Calu3 (cell line): Measurements from ENCODE around the gene ACP5. TPM values are rescaled to one million over a fixed set of nuclear protein-coding genes. Genes with fewer than 3 reads are reported as not detected.
A peak's percentile ranks its signal among the peaks of the same experiment; 100 is the strongest.
"Not testable (repeated sequence)": the region's sequence is repeated elsewhere in the genome, so short reads cannot be mapped to it uniquely, and the experiment has no call there.

Experiments
- BruUV-seq: library from RNA; stranded (reverse); fragments of 400-500 nt; replicated peaks from 2 replicates; lab custom pipeline; 2021; lab: Mats Ljungman, UMichigan
- CTCF ChIA-PET: fragments of 300-600 bp; sonication (Branson Sonifier 250); formaldehyde crosslinking; loops from one replicate; lab custom pipeline; 2022; ENCODE audit warnings: antibody characterized with exemption; lab: Charles Lee
- DNase-seq: peaks from one replicate; pipeline ENCODE4 v3.0.0; 2022
- H3K27ac Mint-ChIP-seq: one replicate; pipeline ENCODE4 v1.8.0; 2022; ENCODE audit warnings: mixed read lengths; ENCODE audit not compliant: unreplicated experiment
- H3K27me3 Mint-ChIP-seq: one replicate; pipeline ENCODE4 v1.8.0; 2022; ENCODE audit warnings: mixed read lengths; ENCODE audit not compliant: unreplicated experiment
- H3K36me3 Mint-ChIP-seq: one replicate; pipeline ENCODE4 v1.8.0; 2022; ENCODE audit warnings: mild to moderate bottlenecking, moderate library complexity, mixed read lengths; ENCODE audit not compliant: insufficient read depth, unreplicated experiment
- H3K4me1 Mint-ChIP-seq: one replicate; pipeline ENCODE4 v1.8.0; 2022; ENCODE audit warnings: mild to moderate bottlenecking, low read depth, mixed read lengths; ENCODE audit not compliant: unreplicated experiment
- H3K4me3 Mint-ChIP-seq: one replicate; pipeline ENCODE4 v1.8.0; 2022; ENCODE audit warnings: mild to moderate bottlenecking, low read depth, moderate library complexity, mixed read lengths; ENCODE audit not compliant: unreplicated experiment
- H3K9me3 Mint-ChIP-seq: one replicate; pipeline ENCODE4 v1.8.0; 2022; ENCODE audit warnings: low read depth, mixed read lengths; ENCODE audit not compliant: unreplicated experiment
- CTCF ChIP-seq: fragments of 200-600 bp; IDR thresholded peaks from one replicate; pipeline ENCODE4 v1.8.0; 2022; ENCODE audit warnings: antibody characterized with exemption; ENCODE audit not compliant: unreplicated experiment
- intact Hi-C: fragments of 100-400 bp; cut with micrococcal nuclease; formaldehyde crosslinking; loops from one replicate; pipeline ENCODE4 v1.10.0; 2022; ENCODE audit not compliant: unreplicated experiment
- total RNA-seq: library from RNA; stranded (reverse); gene quantifications from 2 replicates; pipeline ENCODE4 v1.2.3, GENCODE V29; 2022

The ACP5 gene
- total RNA-seq, 1 experiment from 2014 or later, result 0.94 TPM

GRCh38 chr19:11606484-11606883 is 29.0 kb upstream of the ACP5 start:
- intact Hi-C loops, result no loop called here
- no peak for DNase-seq
- peaks cover 52% of the 10 kb centered on the region for H3K36me3 Mint-ChIP-seq
- H3K27ac Mint-ChIP-seq, result no peak overlapping the region
- no peak overlapping the region for H3K4me3 Mint-ChIP-seq
- no peak for TF ChIP-seq CTCF
- BruUV-seq, result no TSS peak
- no peaks in the 10 kb centered on the region for H3K4me1 Mint-ChIP-seq
- no peaks in the 10 kb centered on the region for H3K27me3 Mint-ChIP-seq
- peaks cover 7% of the 10 kb centered on the region for H3K9me3 Mint-ChIP-seq
- CTCF ChIA-PET, result no interaction called here

- intact Hi-C loops, result not testable (repeated sequence)
Observed at GRCh38 chr19:11599704-11600103, 22.3 kb upstream of the ACP5 start.

GRCh38 chr19:11598746-11599145 is 21.3 kb upstream of the ACP5 start:
- Mint-ChIP-seq H3K4me3 (peak overlapping the region; percentile 85), H3K4me1 (no peaks in the 10 kb centered on the region), H3K36me3 (peaks cover 54% of the 10 kb centered on the region), H3K27ac (peak overlapping the region; percentile 41), H3K9me3 (peaks cover 5% of the 10 kb centered on the region), H3K27me3 (no peaks in the 10 kb centered on the region)
- BruUV-seq, result no TSS peak
- DNase-seq, result no peak
- TF ChIP-seq CTCF, result no peak
- intact Hi-C loops, result no loop called here
- CTCF ChIA-PET, result no interaction called here

More at GRCh38 chr19:11599704-11600103, 22.3 kb upstream of the ACP5 start:
- H3K27ac Mint-ChIP-seq, CTCF ChIA-PET, H3K27me3 Mint-ChIP-seq, DNase-seq, H3K4me3 Mint-ChIP-seq, BruUV-seq, H3K4me1 Mint-ChIP-seq, H3K9me3 Mint-ChIP-seq: not testable (repeated sequence)
- peaks cover 64% of the 10 kb centered on the region for H3K36me3 Mint-ChIP-seq

GRCh38 chr19:11598103-11598483 is 20.6 kb upstream of the ACP5 start:
- Mint-ChIP-seq H3K27me3 (no peaks in the 10 kb centered on the region), H3K27ac (peak overlapping the region; percentile 41), H3K9me3 (peaks cover 5% of the 10 kb centered on the region), H3K4me3 (peak overlapping the region; percentile 85), H3K36me3 (peaks cover 49% of the 10 kb centered on the region), H3K4me1 (no peaks in the 10 kb centered on the region)
- DNase-seq, result no peak
- intact Hi-C loops, result no loop called here
- CTCF ChIA-PET, result no interaction called here
- BruUV-seq, result TSS peak; percentile 69
- TF ChIP-seq CTCF, result no peak
